DOHH2 (cell line): ENCODE measurements around the gene SCGB1A1.
"Not testable (repeated sequence)": the region's sequence is repeated elsewhere in the genome, so short reads cannot be mapped to it uniquely, and the experiment has no call there.

Experiments used
- H3F3A ChIP-seq: fragments of 200-600 bp; sonication (generic), shearing (Covaris generic); 2 replicates; pipeline ENCODE4 v1.6.0; 2016; ENCODE audit warnings: antibody characterized with exemption, mild to moderate bottlenecking; ENCODE audit not compliant: control insufficient read depth, insufficient read depth
- H3K27ac ChIP-seq: fragments of 200-600 bp; sonication (generic); 2 replicates; pipeline ENCODE4 v1.5.1; 2014; ENCODE audit warnings: low read depth, mild to moderate bottlenecking, low read length, moderate library complexity
- H3K27me3 ChIP-seq: fragments of 200-600 bp; sonication (generic); 2 replicates; pipeline ENCODE4 v1.6.1; 2014; ENCODE audit warnings: mild to moderate bottlenecking, low read length, mixed read lengths; ENCODE audit not compliant: control insufficient read depth
- H3K36me3 ChIP-seq: fragments of 200-600 bp; sonication (generic); 2 replicates; pipeline ENCODE4 v1.6.1; 2014; ENCODE audit warnings: mild to moderate bottlenecking, low read length, moderate library complexity, mixed read lengths; ENCODE audit not compliant: control insufficient read depth
- H3K4me1 ChIP-seq: fragments of 200-600 bp; sonication (generic); 2 replicates; pipeline ENCODE4 v1.6.1; 2014; ENCODE audit warnings: mild to moderate bottlenecking, low read length, mixed read lengths; ENCODE audit not compliant: control insufficient read depth
- H3K4me2 ChIP-seq: fragments of 200-600 bp; sonication (generic); 2 replicates; pipeline ENCODE4 v1.6.0; 2014; ENCODE audit warnings: mild to moderate bottlenecking, low read length, moderate library complexity
- H3K4me3 ChIP-seq: fragments of 200-600 bp; sonication (generic); 2 replicates; pipeline ENCODE4 v1.5.1; 2014; ENCODE audit warnings: mild to moderate bottlenecking, low read length, mixed read lengths
- H3K79me2 ChIP-seq: fragments of 200-600 bp; sonication (generic); 2 replicates; pipeline ENCODE4 v1.6.1; 2014; ENCODE audit warnings: mild to moderate bottlenecking, low read length, mixed read lengths; ENCODE audit not compliant: control insufficient read depth
- H3K9me2 ChIP-seq: fragments of 200-600 bp; sonication (generic); replicated peaks from 2 replicates; pipeline ENCODE4 v1.6.1; 2014; ENCODE audit warnings: mild to moderate bottlenecking, low read length, mixed read lengths; ENCODE audit not compliant: control insufficient read depth
- H3K9me3 ChIP-seq: fragments of 200-600 bp; sonication (generic); 2 replicates; pipeline ENCODE4 v1.6.1; 2014; ENCODE audit warnings: antibody characterized with exemption, low read length, mixed read lengths; ENCODE audit not compliant: control insufficient read depth, insufficient read depth
- H4K20me1 ChIP-seq: fragments of 200-600 bp; sonication (generic); 2 replicates; pipeline ENCODE4 v1.6.0; 2014; ENCODE audit warnings: low read depth, mild to moderate bottlenecking, antibody characterized with exemption, low read length, moderate library complexity; ENCODE audit not compliant: control insufficient read depth, insufficient read depth
- CTCF ChIP-seq: fragments of 200-600 bp; sonication (generic); IDR thresholded peaks from one replicate; pipeline ENCODE4 v1.5.1; 2014; ENCODE audit warnings: antibody characterized with exemption, mild to moderate bottlenecking, low read depth, low read length; ENCODE audit not compliant: poor library complexity, severe bottlenecking
- EZH2phosphoT487 ChIP-seq: fragments of 200-600 bp; sonication (generic); IDR thresholded peaks from 2 replicates; pipeline ENCODE4 v1.6.1; 2017; ENCODE audit warnings: borderline replicate concordance, mild to moderate bottlenecking, antibody characterized with exemption, low read length, moderate library complexity, mixed read lengths

The SCGB1A1 gene

DNA sequence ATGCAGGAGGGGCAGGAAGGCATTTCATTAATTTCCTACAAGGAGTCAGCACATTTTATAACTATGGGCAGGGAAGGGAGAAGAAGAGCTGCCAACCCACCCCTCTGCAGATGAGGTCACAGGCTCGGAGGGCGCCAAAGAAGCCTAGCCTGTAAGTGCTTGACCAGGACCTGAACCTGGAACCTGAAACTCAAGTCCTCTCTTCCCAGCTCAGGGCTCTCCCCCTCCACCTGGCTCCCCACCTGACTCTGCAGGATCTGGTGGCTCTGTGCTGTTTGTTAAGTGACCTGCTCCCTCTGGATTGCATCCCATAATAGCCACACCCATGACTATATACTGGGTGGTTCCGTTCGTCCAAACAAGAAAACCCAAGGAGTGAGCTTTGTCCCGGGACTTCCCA is 27.3 kb downstream of the SCGB1A1 start:
- no peaks in the 10 kb centered on the region for H3K9me3 ChIP-seq
- H3K79me2 ChIP-seq: no peaks in the 10 kb centered on the region
- no peaks in the 10 kb centered on the region for H3K36me3 ChIP-seq
- H3F3A ChIP-seq: no peaks in the 10 kb centered on the region
- no peaks in the 10 kb centered on the region for H3K9me2 ChIP-seq
- no peaks in the 10 kb centered on the region for H3K4me1 ChIP-seq
- no peak overlapping the region for H3K27ac ChIP-seq
- no peak overlapping the region for H3K4me2 ChIP-seq
- H3K4me3 ChIP-seq: no peak overlapping the region
- peaks cover 29% of the 10 kb centered on the region for H3K27me3 ChIP-seq
- TF ChIP-seq CTCF (no peak), EZH2phosphoT487 (no peak)
- no peaks in the 10 kb centered on the region for H4K20me1 ChIP-seq

DNA sequence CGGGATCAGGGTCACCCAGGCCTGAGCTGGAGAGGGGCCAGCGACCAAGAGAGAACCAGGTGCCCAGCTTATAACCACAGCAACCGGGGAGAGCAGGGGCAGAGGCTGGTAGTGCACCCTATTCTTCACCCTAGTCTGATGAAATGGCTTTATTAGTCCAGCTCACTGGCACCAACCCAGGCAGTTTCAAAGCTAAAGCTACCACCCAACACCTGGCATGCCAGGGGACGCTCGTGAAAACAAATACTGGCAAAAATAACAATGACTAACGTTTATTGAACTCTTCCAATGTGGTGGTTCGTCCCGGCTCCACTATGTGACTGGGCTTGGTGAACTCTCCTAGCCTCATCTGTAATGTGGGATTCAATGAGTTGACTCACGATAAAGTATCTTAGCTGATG is 30.6 kb downstream of the SCGB1A1 start:
- H3K9me3 ChIP-seq: no peaks in the 10 kb centered on the region
- H3K4me3 ChIP-seq: no peak overlapping the region
- no peaks in the 10 kb centered on the region for H3K9me2 ChIP-seq
- no peaks in the 10 kb centered on the region for H3K36me3 ChIP-seq
- no peaks in the 10 kb centered on the region for H4K20me1 ChIP-seq
- no peak overlapping the region for H3K27ac ChIP-seq
- H3K27me3 ChIP-seq: peaks cover 20% of the 10 kb centered on the region
- no peaks in the 10 kb centered on the region for H3F3A ChIP-seq
- H3K4me2 ChIP-seq: no peak overlapping the region
- TF ChIP-seq EZH2phosphoT487: no peak
- TF ChIP-seq CTCF: no peak
- H3K79me2 ChIP-seq: no peaks in the 10 kb centered on the region
- no peaks in the 10 kb centered on the region for H3K4me1 ChIP-seq

DNA sequence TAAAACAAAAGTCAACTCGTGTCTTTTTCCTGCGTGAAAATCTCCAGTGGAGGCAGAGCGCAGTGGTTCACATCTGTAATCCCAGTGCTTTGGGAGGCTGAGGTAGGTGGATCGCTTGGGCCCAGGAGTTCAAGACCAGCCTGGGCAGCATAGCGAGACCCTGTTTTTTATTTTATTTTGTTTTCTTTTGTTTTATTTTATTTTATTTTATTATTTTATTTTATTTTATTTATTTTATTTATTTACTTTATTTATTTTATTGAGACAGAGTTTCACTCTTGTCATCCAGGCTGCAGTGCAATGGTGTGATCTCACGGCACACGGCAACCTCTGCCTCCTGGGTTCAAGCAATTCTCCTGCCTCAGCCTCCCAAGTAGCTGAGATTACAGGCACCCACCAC is 31.1 kb downstream of the SCGB1A1 start:
- not testable (repeated sequence) for H3K79me2 ChIP-seq, H3K4me2 ChIP-seq, H3K27ac ChIP-seq, H3K4me3 ChIP-seq, H3F3A ChIP-seq, H3K9me3 ChIP-seq, H3K9me2 ChIP-seq, H3K4me1 ChIP-seq, H3K36me3 ChIP-seq, H4K20me1 ChIP-seq
- H3K27me3 ChIP-seq: peaks cover 16% of the 10 kb centered on the region

DNA sequence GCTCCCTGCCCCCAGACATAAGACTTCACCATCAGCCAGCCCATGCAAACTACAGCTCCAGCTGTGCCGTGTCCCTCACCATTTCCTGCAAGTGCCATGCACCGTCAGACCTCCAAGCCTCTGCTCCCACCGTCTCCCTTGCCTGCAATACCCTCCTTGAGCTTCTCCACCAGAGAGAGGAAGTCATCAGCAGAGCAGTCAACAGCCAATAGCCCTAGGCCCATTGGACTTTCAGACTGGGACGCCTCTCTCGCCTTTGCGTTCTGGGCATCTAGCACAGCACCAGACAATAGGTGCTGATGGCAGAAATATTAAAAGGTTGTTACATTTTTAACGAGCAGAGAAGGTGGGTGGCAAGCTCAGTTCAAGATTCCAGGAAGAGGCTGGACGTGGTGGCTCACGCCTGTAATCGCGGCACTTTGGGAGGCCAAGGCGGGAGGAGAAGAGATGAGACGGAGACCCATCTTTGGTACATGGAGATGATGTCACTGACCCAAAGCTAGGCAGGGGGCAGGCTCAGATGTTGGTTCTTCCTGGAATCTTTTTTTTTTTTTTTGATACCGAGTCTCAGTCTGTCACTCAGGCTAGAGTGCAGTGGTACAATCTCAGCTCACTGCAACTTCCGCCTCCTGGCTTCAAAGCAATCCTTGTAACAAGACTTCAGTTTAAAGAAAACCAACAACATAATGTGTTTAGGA is 31.9 kb downstream of the SCGB1A1 start:
- Histone ChIP-seq H4K20me1 (no peaks in the 10 kb centered on the region), H3F3A (no peaks in the 10 kb centered on the region), H3K9me2 (no peaks in the 10 kb centered on the region), H3K27me3 (peaks cover 11% of the 10 kb centered on the region; the same call in 1 of the 2 replicates), H3K4me2 (no peak overlapping the region), H3K4me1 (no peaks in the 10 kb centered on the region), H3K9me3 (no peaks in the 10 kb centered on the region), H3K79me2 (no peaks in the 10 kb centered on the region), H3K27ac (no peak overlapping the region), H3K4me3 (no peak overlapping the region), H3K36me3 (no peaks in the 10 kb centered on the region)
- TF ChIP-seq EZH2phosphoT487: no peak
